SK-N-SH (cell line): ENCODE results near the gene KIF3C.

Experiments
- CTCF ChIP-seq: fragments of 200-600 bp; sonication (generic); IDR thresholded peaks from 2 replicates; pipeline ENCODE4 v1.6.1; 2017; ENCODE audit warnings: antibody characterized with exemption, mild to moderate bottlenecking, moderate library complexity
- EZH2phosphoT487 ChIP-seq: fragments of 200-600 bp; sonication (generic); IDR thresholded peaks from 2 replicates; pipeline ENCODE4 v1.6.1; 2017; ENCODE audit warnings: low read depth, mixed run types, mild to moderate bottlenecking, antibody characterized with exemption, moderate library complexity, borderline replicate concordance
- FOXJ3 ChIP-seq: sonication (generic); formaldehyde crosslinking; IDR thresholded peaks from 2 replicates; pipeline ENCODE4 v1.5.1; 2020; ENCODE audit warnings: mild to moderate bottlenecking, missing genetic modification reagents
- MXI1 ChIP-seq: IDR thresholded peaks from 2 replicates; pipeline ENCODE4 v1.6.1; 2012; ENCODE audit warnings: mild to moderate bottlenecking, low read depth, low read length, improper control_type of control experiment
- RFX5 ChIP-seq: IDR thresholded peaks from 2 replicates; pipeline ENCODE4 v1.6.1; 2012; ENCODE audit warnings: mild to moderate bottlenecking, improper control_type of control experiment, low read length
- SMC3 ChIP-seq: IDR thresholded peaks from 2 replicates; pipeline ENCODE4 v1.6.1; 2012; ENCODE audit warnings: low read depth, low read length, improper control_type of control experiment
- USF2 ChIP-seq: fragments of 150-350 bp; IDR thresholded peaks from 2 replicates; pipeline ENCODE4 v1.6.1; 2017; ENCODE audit warnings: antibody characterized with exemption, low read length, low read depth, borderline replicate concordance
- TF ChIP-seq, protein P1 (sequence below): IDR thresholded peaks from 2 replicates; pipeline ENCODE4 v1.6.1; 2012; ENCODE audit warnings: mild to moderate bottlenecking, low read depth, low read length, moderate library complexity

DNA sequence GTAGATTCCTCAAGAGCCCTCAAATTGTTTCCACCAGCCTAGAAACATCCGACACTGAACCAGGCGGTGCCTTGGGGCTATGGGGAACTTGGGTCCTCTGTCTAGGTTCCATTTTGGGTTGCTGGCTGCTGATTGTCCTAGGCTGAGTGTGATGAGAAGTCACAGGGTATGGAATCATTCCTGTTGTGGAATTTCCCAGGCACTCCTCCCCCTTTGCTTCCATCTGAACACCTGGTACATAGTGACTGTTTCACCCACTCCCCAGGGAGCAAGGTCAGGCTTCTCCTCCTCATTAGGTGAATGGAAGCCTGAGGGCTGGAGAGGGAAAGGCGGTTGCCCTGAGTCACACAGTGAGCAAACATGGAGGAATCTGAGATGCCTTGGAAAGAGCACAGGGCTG, 4.5 kb downstream of the KIF3C start:
- TF ChIP-seq CTCF, result no peak
- no peak for TF ChIP-seq USF2
- TF ChIP-seq RFX5, result no peak
- no peak for TF ChIP-seq SMC3
- TF ChIP-seq, protein P1, sequence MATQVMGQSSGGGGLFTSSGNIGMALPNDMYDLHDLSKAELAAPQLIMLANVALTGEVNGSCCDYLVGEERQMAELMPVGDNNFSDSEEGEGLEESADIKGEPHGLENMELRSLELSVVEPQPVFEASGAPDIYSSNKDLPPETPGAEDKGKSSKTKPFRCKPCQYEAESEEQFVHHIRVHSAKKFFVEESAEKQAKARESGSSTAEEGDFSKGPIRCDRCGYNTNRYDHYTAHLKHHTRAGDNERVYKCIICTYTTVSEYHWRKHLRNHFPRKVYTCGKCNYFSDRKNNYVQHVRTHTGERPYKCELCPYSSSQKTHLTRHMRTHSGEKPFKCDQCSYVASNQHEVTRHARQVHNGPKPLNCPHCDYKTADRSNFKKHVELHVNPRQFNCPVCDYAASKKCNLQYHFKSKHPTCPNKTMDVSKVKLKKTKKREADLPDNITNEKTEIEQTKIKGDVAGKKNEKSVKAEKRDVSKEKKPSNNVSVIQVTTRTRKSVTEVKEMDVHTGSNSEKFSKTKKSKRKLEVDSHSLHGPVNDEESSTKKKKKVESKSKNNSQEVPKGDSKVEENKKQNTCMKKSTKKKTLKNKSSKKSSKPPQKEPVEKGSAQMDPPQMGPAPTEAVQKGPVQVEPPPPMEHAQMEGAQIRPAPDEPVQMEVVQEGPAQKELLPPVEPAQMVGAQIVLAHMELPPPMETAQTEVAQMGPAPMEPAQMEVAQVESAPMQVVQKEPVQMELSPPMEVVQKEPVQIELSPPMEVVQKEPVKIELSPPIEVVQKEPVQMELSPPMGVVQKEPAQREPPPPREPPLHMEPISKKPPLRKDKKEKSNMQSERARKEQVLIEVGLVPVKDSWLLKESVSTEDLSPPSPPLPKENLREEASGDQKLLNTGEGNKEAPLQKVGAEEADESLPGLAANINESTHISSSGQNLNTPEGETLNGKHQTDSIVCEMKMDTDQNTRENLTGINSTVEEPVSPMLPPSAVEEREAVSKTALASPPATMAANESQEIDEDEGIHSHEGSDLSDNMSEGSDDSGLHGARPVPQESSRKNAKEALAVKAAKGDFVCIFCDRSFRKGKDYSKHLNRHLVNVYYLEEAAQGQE, result no peak
- no peak for TF ChIP-seq FOXJ3 (CRISPR knock-in tag)
- no peak for TF ChIP-seq MXI1
- no peak for TF ChIP-seq EZH2phosphoT487
